K562 (cell line): Measurements from ENCODE around the gene GALT. TPM values are rescaled to one million over a fixed set of nuclear protein-coding genes. Genes with fewer than 3 reads are reported as not detected.
A peak's percentile ranks its signal among the peaks of the same experiment; 100 is the strongest.

Experiments
- BCOR ChIP-seq: fragments of 450-650 bp; IDR thresholded peaks from 2 replicates; pipeline ENCODE4 v1.6.1; 2016
- DEAF1 ChIP-seq: fragments of 450-650 bp; formaldehyde crosslinking; IDR thresholded peaks from 2 replicates; pipeline ENCODE4 v1.4.0; 2020; ENCODE audit warnings: mild to moderate bottlenecking, moderate library complexity
- HNRNPL ChIP-seq: fragments of 200-400 bp; formaldehyde crosslinking; IDR thresholded peaks from 2 replicates; pipeline ENCODE4 v1.6.1; 2017; ENCODE audit warnings: low read depth, mild to moderate bottlenecking, low read length
- ILF3 ChIP-seq: fragments of 450-650 bp; IDR thresholded peaks from 2 replicates; pipeline ENCODE4 v1.6.1; 2018; ENCODE audit warnings: antibody characterized with exemption, mild to moderate bottlenecking, moderate library complexity, borderline replicate concordance
- KDM5B ChIP-seq: fragments of 200-600 bp; sonication (generic); IDR thresholded peaks from 2 replicates; pipeline ENCODE4 v1.6.1; 2012; ENCODE audit warnings: low read depth, mild to moderate bottlenecking, moderate library complexity, low read length, control low read depth, inconsistent platforms; ENCODE audit not compliant: insufficient replicate concordance
- NFIC ChIP-seq: fragments of 450-650 bp; IDR thresholded peaks from 2 replicates; pipeline ENCODE4 v1.6.1; 2017; ENCODE audit warnings: mild to moderate bottlenecking, inconsistent platforms
- NFRKB ChIP-seq: fragments of 450-650 bp; IDR thresholded peaks from 2 replicates; pipeline ENCODE4 v1.6.1; 2016; ENCODE audit warnings: low read depth
- PML ChIP-seq: IDR thresholded peaks from 2 replicates; pipeline ENCODE4 v1.6.1; 2012; ENCODE audit warnings: low read length, inconsistent platforms
- PYGO2 ChIP-seq: fragments of 450-650 bp; IDR thresholded peaks from 2 replicates; pipeline ENCODE4 v1.6.1; 2016; ENCODE audit warnings: mild to moderate bottlenecking, missing genetic modification characterization, moderate library complexity, missing compliant biosample characterization
- SAFB2 ChIP-seq: fragments of 200-400 bp; formaldehyde crosslinking; IDR thresholded peaks from 2 replicates; pipeline ENCODE4 v1.6.1; 2018; ENCODE audit warnings: borderline replicate concordance, low read length, low read depth, moderate library complexity; ENCODE audit not compliant: severe bottlenecking
- SAP30 ChIP-seq: fragments of 200-600 bp; sonication (generic); IDR thresholded peaks from 2 replicates; pipeline ENCODE4 v1.6.1; 2012; ENCODE audit warnings: borderline replicate concordance, low read depth, mild to moderate bottlenecking, moderate library complexity, low read length, control low read depth, inconsistent platforms; ENCODE audit not compliant: insufficient read depth, poor library complexity, severe bottlenecking
- SIN3A ChIP-seq, 2 experiments: fragments of 150-350 bp in 1 of 2; IDR thresholded peaks; 2 replicates each; pipeline ENCODE4 v1.6.1; 2011 to 2016; ENCODE audit warnings: borderline replicate concordance in 2 of 2, low read depth in 2 of 2, low read length in 2 of 2, mild to moderate bottlenecking in 2 of 2, moderate library complexity in 2 of 2; ENCODE audit not compliant: control insufficient read depth in 1 of 2
- SUPT5H ChIP-seq: fragments of 450-650 bp; IDR thresholded peaks from 2 replicates; pipeline ENCODE4 v1.6.1; 2016
- TARDBP ChIP-seq: fragments of 450-650 bp; IDR thresholded peaks from 2 replicates; pipeline ENCODE4 v1.6.1; 2016
- TBP ChIP-seq: optimal IDR thresholded peaks from 2 replicates; pipeline ENCODE3; 2011; ENCODE audit warnings: low read depth, low read length, improper control_type of control experiment
- TRIM28 ChIP-seq: fragments of 450-650 bp; IDR thresholded peaks from 2 replicates; pipeline ENCODE4 v1.6.1; 2017
- U2AF1 ChIP-seq: fragments of 200-400 bp; formaldehyde crosslinking; optimal IDR thresholded peaks from 2 replicates; pipeline ENCODE3; 2017; ENCODE audit warnings: mild to moderate bottlenecking, low read depth, low read length, moderate library complexity
- ZBTB11 ChIP-seq, 3 experiments: fragments of 200-800 bp in 1 of 3; fragments of 250-450 bp in 1 of 3; fragments of 450-650 bp in 1 of 3; sonication (Bioruptor Pico) in 1 of 3; sonication (Bioruptor generic) in 1 of 3; formaldehyde crosslinking in 1 of 3; IDR thresholded peaks; 2 replicates each; pipeline versions ENCODE4 v1.6.1 to v1.8.0; 2016 to 2022; ENCODE audit warnings: mild to moderate bottlenecking in 2 of 3, missing genetic modification characterization in 2 of 3, missing compliant biosample characterization in 1 of 3, moderate library complexity in 1 of 3
- ZNF212 ChIP-seq: fragments of 450-650 bp; formaldehyde crosslinking; IDR thresholded peaks from 2 replicates; pipeline ENCODE4 v1.4.0; 2020; ENCODE audit warnings: mild to moderate bottlenecking
- ZNF282 ChIP-seq: sonication (generic); formaldehyde crosslinking; IDR thresholded peaks from 2 replicates; pipeline ENCODE4 v1.8.1; 2023; ENCODE audit warnings: missing genetic modification reagents
- ZNF586 ChIP-seq: fragments of 450-650 bp; formaldehyde crosslinking; conservative IDR thresholded peaks from 2 replicates; pipeline ENCODE4 v1.4.0; 2020; ENCODE audit warnings: mild to moderate bottlenecking, moderate library complexity
- ZNF695 ChIP-seq: fragments of 450-650 bp; formaldehyde crosslinking; IDR thresholded peaks from 2 replicates; pipeline ENCODE4 v1.4.0; 2020; ENCODE audit warnings: mild to moderate bottlenecking, moderate library complexity
- ZNF79 ChIP-seq: fragments of 250-450 bp; sonication (Bioruptor Pico); IDR thresholded peaks from 2 replicates; pipeline ENCODE4 v1.4.0; 2020; ENCODE audit warnings: low read depth, mild to moderate bottlenecking, moderate library complexity
- ZSCAN29 ChIP-seq: fragments of 450-650 bp; IDR thresholded peaks from 2 replicates; pipeline ENCODE4 v1.6.1; 2017
- polyA plus RNA-seq, 8 experiments: library from polyadenylated mRNA; depleted of rRNA in 4 of 8; stranded (reverse) in 5 of 8; unstranded in 3 of 8; fragments of >200 nt; fragmentation: Nextera tagmentation in 2 of 8; fragmentation: Illumina TruSeq in 1 of 8; extraction: Ambion mirVana in 2 of 8; extraction: Trizol in 1 of 8; gene quantifications; 2 replicates each; pipeline versions ENCODE4 v1.2.1 to v1.2.3, GENCODE V29; 2011 to 2014; ENCODE audit warnings: inconsistent platforms in 1 of 8, missing spikeins in 1 of 8
- total RNA-seq, 7 experiments: library from RNA; depleted of rRNA in 6 of 7; stranded (reverse); fragments of >200 nt in 6 of 7; fragmentation: Illumina TruSeq in 2 of 7; extraction: Trizol in 2 of 7; gene quantifications; 2 replicates each; pipeline versions ENCODE4 v1.2.1 to v1.2.3, GENCODE V29; 2011 to 2021; ENCODE audit warnings: low replicate concordance in 1 of 7

The GALT gene
- total and polyA plus RNA-seq, 9 of the 15 experiments (the other 6 are each of a cell fraction or from before 2014, with no cell fraction given): 7.3 to 29.2 (median 15.6) TPM

GRCh38 chr9:34611811-34612787 is 34.4 kb upstream of the GALT start, which contains the start of gene RPP25L (continued):
- TF ChIP-seq ZBTB11 (CRISPR knock-in tag; IDR thresholded peaks at IDR 0.05) (no peak), TARDBP (no peak), SUPT5H (peak; percentile 86), PYGO2 (tag) (no peak), SAFB2 (no peak), NFRKB (peak; percentile 37; the same call in 1 of the 2 replicates), ZNF282 (CRISPR knock-in tag) (no peak), ZNF695 (CRISPR knock-in tag) (no peak), U2AF1 (no peak), ZSCAN29 (no peak), TBP (peak; percentile 76), SAP30 (peak; percentile 21), BCOR (no peak), TRIM28 (no peak), ZNF79 (CRISPR knock-in tag) (no peak), ZNF586 (CRISPR knock-in tag) (no peak), ILF3 (no peak), DEAF1 (CRISPR knock-in tag) (no peak), NFIC (no peak), HNRNPL (no peak), PML (no peak), ZNF212 (no peak), SIN3A (IDR thresholded peaks at IDR 0.05; ENCODE audit: borderline replicate concordance in 2 of 2, control insufficient read depth in 1 of 2, low read depth in 2 of 2, low read length in 2 of 2) (no peak), KDM5B (peak; percentile 80)
